Activated naive CD8-positive, alpha-beta T cell treated with anti-CD3 and anti-CD28 coated beads, Interleukin-2, amount 50 U/mL, for 16 hours (primary cell): ENCODE results near the gene PPL.
"Not testable (repeated sequence)": the region's sequence is repeated elsewhere in the genome, so short reads cannot be mapped to it uniquely, and the experiment has no call there.

ENCODE experiments used
- DNase-seq: peaks from one replicate; pipeline ENCODE4 v3.0.0-alpha.2; 2020; ENCODE audit warnings: low read depth, low spot score

The PPL gene

DNA sequence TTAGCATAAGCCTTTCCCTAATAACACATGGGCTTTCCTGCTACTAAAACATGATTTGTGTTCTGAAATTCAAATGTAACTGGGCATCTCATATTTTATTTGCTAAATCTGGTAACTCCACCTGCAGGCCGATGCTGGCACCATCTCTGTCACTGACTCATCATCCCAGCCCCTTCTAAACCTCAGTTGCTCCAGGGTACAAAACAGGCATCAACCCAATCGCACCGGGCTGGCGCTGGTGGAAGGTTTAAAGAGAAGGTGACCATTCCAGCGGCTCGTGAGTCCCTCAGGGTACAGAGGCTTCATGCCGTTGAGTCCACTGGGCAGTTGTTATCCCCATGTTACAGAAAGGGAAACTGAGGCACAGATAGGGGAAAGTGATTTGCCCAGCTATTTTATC is 27.1 kb downstream of the PPL start:
- DNase-seq, result no peak

DNA sequence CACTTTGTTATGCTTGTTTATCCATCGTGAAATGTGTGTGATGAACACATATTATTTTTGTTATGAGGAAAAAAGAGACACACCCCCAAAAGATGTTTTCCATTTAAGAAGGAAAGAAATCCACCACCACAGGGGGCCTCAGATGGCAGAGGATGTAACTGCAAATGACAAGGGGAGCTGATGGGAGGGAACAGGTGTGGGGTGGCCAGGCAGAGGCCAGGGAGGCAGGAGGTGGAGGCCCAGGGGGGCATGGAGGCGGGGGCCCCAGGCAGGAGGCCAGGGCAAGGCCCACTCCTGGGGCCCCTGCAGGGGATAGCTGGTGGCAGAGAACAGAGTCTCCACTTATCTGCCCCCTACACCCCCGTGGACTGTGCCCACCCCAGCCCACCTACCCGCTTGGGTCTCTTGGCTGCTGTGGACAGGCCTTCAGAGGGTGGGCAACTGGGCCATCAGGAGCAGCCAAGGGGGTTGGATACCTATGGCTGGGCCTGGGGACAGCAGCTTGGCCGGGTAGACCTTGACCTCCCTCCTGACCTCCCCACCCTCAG is 28.0 kb downstream of the PPL start:
- no peak for DNase-seq

DNA sequence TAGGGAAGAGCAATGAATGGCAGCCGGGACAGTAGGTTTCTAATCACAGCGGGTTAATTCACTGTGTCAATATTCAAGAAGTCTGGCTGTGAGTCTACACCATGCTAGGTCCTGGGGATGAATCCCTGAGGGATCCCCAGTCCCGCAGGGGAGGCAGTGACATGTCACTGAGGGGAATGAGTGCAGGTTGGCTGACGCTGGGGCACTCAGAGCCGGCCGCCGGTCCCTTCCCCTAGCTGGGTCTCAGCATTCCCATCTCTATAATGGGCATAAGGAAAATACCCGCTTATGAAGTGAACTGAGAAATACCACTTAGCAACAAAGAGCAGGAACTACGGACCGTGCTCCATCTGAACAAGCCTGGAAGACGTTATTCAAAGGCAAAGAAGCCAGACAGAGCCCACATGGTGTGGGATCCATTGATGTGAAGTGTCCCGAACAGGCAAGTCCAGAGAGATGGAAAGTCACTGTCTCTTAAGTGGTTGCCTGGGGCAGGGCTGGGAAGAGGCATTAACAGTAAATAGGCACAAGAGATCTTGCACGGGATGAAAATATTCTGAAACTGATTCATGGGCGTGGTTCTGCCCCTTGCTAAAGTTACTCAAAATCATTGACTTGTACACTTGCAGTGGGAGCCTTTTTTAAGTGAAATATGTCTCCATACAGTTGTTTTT is 31.9 kb downstream of the PPL start:
- no peak for DNase-seq

DNA sequence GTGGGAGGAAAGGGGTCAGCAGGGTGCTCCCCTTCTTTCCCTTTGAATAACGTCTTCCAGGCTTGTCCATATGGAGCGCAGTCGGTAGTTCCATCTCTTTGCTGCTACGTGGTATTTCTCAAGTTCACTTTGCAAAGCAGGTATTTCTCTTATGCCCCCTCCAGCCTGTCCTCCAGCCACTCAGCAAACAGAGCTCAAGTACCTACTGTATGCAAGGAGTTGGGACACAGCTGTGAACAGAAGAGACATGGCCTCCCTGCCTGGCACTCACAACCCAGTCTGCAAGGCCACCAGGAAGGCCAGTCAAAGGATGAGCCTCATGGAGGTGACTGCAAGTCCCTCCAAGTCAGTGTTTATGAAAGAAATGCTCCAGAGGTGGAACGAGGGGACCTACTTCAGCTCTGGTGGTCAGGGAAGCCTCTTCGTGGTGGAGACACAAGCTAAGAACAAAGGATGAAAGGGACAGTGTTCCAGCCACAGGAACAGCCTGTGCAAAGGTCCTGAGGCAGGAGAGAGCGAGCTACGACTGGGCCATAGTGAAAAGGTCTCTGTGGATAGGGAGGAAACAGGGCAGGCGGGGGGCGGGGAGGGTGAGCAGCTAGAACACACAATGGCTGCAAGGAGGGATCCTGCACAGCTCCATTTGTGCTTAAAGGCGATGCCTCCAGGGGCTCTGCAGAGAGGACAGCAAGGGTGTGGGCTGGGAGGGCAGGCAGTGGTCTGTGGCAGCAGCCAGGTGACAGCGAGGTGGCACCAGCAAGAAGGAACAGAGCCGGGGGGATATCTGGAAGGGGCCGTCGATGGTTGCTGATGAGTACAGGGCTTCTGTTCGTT is 32.6 kb downstream of the PPL start:
- DNase-seq, result no peak

DNA sequence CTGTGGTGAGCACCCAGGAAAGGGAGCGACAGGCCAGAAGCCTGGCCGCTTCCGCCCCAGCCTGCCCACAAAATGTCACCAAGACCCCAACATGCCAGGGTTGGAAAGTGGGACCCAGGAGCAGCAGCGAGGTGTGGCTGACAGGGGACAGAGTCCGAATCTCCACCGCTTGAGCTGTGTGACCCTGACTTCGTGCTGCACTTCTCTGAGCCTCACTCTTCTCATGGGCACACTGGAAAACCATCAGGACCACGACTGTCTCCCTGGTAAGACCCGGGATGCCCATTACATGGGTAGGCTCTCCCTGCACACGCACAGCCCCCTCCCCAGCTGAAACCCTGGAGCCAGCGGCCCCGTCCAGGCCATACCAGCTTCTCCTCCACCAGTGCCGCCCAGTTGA is 34.9 kb downstream of the PPL start:
- no peak for DNase-seq

DNA sequence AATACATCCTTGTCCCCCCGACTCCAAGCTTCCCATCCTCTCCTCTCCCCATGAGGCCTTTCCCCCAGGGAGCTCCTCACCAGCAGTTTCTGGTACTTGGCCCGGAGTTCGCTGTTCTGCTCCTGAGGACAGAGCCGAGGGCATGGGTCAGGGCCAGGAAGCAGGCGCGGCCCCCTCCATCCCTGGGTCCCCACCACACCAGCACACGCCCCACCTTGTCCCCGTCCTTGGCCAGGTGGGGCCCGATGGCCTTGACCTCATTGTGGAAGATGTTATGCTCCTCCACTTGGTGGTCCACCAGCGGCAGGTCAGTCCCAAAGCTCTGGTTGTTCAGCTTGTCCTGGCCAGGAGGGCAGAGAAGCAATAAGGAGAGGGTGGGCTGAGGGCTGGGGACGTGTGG is 36.2 kb downstream of the PPL start:
- no peak for DNase-seq

DNA sequence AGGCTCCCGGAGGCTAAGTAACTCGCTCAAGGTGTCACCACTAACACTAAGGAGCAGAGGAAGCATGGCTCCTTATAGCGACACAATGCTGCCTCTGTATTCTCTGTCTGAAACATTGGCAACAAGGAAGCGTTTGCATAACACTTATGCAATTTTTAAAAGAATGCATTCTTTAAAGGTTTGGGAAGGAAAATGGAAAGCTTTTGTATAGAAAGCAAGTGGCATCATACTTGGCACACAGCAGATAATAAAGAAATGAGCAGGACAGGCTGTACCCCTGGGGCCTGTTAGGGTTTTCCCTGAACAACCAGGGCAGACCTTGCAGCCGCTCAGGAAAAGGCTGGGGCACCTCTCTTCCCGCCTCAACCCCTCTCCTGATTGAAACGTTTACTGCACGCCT is 36.9 kb downstream of the PPL start:
- no peak for DNase-seq

DNA sequence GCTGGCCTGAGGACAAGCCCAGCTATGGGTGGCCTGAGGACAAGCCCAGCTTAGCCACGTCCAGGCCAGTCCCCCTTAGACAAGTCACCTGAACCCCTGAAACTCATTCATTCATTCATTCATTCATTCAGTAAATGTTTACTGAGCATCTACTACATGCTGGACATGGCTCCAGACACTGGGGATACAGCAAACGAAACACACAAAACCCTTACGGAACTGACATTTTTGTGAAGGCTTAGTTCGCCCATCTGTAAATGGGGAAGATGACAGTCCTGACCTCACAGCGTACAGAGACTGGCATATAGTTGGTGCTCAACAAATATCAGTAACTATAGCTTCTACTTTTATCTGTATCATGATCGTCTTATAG is 37.5 kb downstream of the PPL start:
- no peak for DNase-seq

DNA sequence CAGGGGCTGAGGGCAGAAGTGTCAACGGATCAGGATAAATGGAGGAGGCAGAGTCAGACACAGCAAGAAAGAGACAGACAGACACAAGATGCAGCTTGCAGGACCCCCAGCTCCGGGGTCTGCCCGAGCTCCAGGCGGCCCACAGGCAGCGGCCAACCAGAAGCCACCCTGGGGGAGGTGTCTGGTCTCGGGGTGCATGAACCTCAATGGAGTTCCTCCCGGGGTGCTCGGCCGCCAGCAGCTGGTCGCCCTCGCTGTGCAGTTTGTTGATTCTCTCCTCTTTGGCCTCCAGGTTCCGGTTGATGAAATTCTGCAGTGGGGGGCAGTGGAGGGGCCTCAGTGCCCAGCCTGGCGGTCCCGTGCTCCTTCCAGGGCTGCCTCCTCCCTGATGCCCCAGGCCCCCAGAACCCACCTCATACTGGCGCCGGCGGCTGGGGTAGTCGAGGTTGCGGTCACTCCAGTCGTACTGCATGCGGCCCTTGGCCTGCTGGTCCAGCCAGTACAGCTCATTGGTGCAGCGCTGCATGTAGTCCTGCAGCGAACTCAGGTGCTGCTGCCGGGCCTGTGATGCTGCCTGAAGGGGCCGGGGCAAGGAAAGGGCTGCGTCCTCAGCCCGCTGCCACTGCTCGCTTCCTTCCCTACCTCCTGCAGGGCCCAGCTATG is 38.0 kb downstream of the PPL start:
- no peak for DNase-seq

DNA sequence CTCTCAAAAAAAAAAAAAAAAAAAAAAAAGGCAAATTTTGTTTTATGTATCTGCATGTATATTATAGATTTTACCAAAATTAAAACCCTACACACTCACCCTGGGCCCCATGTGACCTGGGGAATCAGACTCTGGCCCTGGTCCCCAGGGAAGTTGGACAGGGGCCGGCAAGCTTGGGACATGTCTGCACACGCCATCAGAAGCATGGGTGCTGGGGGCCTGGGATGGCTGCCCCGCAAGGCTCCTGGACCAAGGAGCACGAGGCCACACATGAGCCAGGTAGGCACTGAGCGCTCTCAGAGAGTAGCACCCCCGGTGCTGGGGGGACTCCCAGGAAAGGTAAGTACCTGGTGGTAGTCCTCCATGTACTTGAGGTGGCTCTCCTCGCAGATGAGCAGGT is 39.6 kb downstream of the PPL start:
- DNase-seq, result no peak

DNA sequence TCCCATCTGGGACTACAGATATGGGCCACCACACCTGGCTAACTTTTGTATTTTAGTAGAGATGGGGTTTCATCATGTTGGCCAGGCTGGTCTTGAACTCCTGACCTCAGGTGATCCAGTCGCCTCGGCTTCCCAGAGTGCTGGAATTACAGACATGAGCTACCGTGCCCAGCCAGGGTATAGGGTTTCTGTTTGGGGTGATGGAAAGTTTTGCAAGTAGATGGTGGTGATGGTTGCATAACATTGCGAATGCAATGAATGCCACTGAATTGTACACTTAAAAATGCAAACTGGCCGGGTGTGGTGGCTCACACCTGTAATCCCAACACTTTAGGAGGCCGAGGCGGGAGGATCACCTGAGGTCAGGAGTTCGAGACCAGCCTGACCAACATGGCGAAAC is 40.2 kb downstream of the PPL start:
- DNase-seq, result not testable (repeated sequence)

DNA sequence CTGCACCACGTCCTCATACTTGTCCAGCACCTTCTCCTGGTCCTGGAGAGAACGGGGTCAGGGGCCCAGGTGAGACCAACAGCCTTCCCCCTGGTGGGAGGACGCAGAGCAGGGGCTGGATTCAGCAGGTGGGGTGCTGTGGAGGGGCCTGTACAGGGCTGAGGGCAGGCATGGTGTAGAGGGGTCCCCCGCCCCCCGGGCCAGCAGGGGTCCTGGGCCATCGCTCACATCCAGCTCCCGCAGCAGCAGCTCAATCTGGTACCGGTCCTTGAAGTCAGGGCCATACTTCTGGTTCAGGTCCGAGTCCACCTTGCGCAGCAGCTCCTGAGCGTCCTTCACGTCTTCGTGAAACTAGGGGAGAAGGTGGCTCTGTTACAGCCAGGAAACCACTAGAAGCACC is 41.6 kb downstream of the PPL start:
- no peak for DNase-seq

DNA sequence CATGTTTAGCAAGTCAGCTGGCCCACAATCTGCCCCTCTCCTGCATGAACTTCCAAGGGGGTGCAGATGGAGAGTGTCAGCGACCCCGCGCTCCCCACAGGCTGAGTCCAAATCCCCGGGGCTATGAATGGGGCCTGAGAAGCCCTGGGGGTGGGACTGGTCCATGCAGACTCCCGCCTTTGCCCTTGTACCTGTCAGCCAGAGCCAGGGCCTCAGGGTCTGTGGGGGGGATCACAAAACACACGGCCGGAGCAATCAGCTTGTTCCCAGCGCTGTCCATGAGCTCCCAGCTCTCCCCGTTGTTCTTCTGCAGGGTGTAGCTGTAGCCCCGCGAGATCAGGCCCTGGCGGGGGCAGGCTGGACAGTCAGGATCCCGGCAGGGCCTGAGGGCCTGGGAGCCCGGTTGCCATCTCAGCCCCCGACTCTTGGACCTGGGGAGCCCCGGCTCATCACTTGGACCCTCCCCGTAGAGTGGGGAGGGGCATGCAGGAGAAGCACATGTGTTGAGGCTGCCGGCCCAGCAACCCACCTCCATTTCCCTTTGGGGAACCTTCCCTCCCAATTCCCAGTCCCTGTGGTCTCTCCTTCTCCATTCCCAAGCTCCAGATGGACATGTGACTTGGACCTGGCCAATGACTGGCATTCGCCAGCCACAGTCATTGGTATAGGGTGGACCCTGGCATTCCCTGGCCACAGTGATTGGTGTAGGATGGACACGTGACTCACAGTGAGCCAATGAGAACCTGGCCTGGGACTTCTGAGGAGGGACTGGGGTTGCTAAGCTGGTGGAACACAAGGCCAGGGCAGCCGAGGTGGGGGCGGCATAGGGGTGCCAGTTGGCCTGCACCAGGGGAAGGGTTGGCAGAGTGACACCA is 42.4 kb downstream of the PPL start:
- DNase-seq, result no peak

DNA sequence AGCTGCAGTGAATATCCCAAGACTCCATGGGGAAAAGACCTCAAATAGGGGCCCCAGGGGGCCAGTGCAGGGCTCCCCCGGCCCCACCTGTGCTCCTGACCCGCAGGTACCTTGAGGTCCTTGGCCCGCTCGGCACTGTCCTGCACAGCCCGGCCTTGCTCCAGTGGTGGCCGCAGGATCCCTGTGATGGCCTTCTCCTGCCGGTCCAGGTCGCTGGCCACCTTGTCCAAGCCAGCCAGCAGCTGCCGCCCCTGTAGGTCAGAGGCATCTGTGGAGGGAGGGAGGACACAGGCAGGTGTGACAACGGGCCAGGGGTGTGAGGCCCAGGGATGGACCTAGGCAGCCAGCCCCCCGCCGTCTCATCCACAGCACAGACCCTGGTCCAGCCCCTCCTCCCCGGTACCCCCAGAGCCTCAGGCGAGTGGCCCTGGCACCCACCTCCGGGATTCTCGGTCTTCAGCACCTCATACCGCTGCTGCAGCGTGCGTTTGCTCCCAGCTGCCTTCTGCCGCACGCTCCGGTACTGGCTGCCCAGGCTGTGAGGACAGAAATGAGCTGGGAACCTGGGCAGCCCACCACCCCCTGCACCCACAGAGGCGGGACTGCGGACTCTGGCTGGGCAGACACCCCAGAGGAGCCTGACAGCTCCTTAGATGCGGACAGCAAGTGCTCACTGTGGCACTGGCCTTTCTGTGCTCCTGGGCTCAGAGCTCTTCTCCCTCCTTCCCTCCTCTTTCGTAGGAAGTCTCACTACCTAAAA is 43.7 kb downstream of the PPL start:
- no peak for DNase-seq

DNA sequence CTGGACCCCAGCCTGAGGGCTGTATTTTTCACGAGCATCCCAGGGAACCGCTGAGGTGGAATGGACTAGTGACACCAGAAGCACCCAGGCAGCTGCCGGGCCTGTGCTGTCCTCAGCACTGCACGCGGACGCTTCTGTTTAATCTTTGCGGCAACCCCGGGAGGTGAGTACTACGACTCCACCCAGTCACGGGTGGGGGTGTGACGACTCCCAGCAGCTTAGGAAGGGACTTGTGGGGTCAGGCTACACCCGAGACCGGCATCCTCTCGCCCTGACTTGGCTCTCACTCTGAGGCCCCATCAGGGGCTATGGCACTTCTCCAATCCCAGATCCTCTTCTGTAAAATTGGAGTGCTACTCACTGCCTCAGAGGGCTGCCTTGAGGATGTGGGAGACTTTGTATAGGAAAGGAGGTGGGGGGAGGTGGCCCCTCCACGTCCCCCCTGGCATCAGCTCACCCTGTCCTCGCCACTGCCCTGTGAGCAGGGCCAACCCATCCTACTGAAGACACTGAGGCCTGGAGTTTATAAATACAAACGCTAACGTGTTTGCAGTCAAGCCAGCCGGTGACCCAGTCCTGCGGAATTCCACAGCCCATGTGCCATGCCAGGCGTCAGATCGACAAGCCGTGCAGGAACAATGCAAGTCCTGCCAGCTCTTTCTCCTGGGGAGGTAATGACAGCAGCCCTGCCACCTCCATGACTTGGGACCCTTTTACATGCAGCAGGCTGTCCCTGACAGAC is 44.4 kb downstream of the PPL start:
- no peak for DNase-seq

DNA sequence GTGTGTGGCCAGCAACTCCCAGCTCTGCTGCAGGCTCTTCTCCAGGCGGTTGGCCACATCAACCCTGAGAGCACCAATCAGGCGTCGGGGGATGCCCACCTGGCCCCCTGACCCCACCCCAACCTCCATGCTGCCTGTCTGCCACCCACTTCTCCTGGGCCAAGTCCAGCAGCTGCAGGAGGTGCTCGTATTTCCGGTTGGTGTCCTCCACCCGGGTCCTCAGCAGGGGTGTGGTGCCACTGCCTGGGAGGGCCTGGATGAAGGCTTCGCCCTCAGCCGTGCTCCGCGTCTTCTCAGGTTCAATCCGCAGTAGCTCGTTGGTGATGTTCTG is 45.1 kb downstream of the PPL start:
- no peak for DNase-seq

DNA sequence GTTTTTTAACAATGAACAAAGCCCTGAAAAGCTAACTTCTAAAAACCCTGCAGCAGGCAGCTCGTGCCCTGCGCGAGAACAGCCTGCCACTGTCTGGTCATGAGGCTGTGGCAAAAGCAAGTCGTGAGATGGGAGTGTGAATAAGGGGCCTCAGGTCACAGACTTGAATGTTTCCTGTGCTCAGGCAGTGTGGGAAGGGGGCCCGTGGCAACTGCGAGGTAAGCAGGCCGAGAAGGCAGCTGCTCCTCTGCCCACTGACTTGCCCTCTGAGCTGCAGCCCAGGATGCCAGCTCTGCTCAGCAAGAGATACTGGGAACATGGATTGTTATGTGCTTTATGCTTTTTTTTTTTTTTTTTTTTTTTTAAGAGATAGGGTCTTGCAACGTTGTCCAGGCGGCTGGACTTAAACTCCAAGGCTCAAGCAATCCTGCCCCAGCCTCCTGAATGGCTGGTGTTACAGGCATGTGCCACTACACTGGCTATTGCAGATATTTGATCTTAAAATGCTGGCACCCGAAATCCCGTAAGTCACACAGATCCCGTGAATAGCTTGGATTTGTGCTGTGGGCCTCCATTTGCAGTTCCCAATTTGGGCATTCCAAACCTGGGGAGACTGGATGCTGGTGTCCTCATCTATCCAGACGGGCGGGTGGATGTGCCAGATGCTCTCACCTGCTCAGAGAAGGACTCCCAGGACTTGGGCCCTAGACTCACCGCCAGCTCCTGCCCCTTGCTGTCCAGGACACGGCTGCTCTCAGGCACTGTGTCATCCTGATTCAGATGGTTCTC is 45.7 kb downstream of the PPL start:
- no peak for DNase-seq

DNA sequence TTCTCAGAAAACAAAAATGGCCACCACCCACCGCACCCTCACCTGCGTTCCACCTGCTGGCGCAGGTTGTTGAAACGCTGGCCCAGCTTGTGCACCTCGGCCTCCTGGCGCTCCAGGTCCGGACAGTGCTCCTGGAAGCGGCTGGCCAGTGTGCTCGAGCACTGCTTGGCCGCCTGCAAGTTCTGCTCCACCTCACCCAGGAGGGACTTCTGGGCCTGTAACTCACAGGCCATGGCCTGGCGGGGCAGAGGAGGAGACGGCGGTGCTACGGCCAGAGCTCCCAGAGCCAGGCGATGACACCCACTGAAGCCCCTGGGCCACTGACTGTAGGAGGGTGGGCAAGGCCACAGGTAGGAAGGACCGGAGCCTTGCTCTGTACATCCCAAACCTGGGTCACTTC is 46.3 kb downstream of the PPL start:
- DNase-seq, result no peak

DNA sequence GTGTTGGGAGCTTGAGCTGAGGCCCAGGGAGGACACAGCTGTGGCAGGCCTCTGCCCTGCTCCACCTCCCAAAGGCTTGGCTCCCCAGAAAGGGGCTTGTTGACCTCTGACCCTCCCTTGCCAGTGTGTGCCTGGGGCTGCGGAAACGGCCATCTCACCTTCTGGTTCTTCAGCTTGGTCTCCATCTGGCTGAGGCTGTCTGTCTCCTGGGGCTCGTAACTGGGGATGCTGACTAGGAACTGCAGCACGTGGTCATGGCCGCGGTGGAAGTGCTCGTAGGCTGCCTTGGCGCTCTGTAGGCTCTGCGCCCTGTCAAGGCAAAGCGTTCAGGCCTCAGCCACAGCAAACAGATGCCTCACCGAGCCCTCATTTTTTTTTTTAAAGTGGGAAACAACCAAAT is 46.9 kb downstream of the PPL start:
- DNase-seq, result no peak
